ENCODE results near the gene C16orf46.
A peak's percentile ranks its signal among the peaks of the same experiment; 100 is the strongest.

C16orf46 gene

GRCh38 chr16:81040131-81040530 lies 36.9 kb downstream of the C16orf46 start:
- H3K4me3 ChIP-seq (ENCODE audit: low read depth, low read length) = no peak overlapping the region
- TF ChIP-seq CTCF (IDR thresholded peaks at IDR 0.05; ENCODE audit: low read depth, low read length, missing control alignments) = no peak
- no peak for DNase-seq (ENCODE audit: low read depth)

GRCh38 chr16:81036751-81037350 lies 40.2 kb downstream of the C16orf46 start:
- TF ChIP-seq CTCF (IDR thresholded peaks at IDR 0.05; ENCODE audit: low read depth, low read length, missing control alignments) = no peak
- DNase-seq (ENCODE audit: low read depth) = no peak
- H3K4me3 ChIP-seq (ENCODE audit: low read depth, low read length) = peak overlapping the region; percentile 83

GRCh38 chr16:81035975-81036750 lies 40.9 kb downstream of the C16orf46 start:
- DNase-seq (ENCODE audit: low read depth) = no peak
- peak overlapping the region; percentile 83 for H3K4me3 ChIP-seq (ENCODE audit: low read depth, low read length)
- TF ChIP-seq CTCF (IDR thresholded peaks at IDR 0.05; ENCODE audit: low read depth, low read length, missing control alignments) = no peak

GRCh38 chr16:81035398-81035974 lies 41.6 kb downstream of the C16orf46 start, which contains the start of gene ATMIN:
Gene ATMIN, plus strand, starts transcription at chr16:81035842. Its CDS starts 29 bp downstream, at chr16:81035871.
- TF ChIP-seq CTCF (IDR thresholded peaks at IDR 0.05; ENCODE audit: low read depth, low read length, missing control alignments) = peak; percentile 92
- H3K4me3 ChIP-seq (ENCODE audit: low read depth, low read length) = peak within 1 kb of the TSS; percentile 83
- peak; percentile 45 for DNase-seq (ENCODE audit: low read depth)

- no peak for TF ChIP-seq CTCF (IDR thresholded peaks at IDR 0.05; ENCODE audit: low read depth, low read length, missing control alignments)
- no peak for DNase-seq (ENCODE audit: low read depth)
- no peak overlapping the region for H3K4me3 ChIP-seq (ENCODE audit: low read depth, low read length)
Observed at GRCh38 chr16:81029930-81030604, 47.0 kb downstream of the C16orf46 start.

- TF ChIP-seq CTCF (IDR thresholded peaks at IDR 0.05; ENCODE audit: low read depth, low read length, missing control alignments) = no peak
- no peak for DNase-seq (ENCODE audit: low read depth)
- H3K4me3 ChIP-seq (ENCODE audit: low read depth, low read length) = no peak overlapping the region
Observed at GRCh38 chr16:81026429-81026828, 50.6 kb downstream of the C16orf46 start.
